GM18858 (cell line): ENCODE measurements around the gene CARD10.
"Not testable (repeated sequence)": the region's sequence is repeated elsewhere in the genome, so short reads cannot be mapped to it uniquely, and the experiment has no call there.

Experiments used
- ATAC-seq: cut with Tn5 transposase; IDR thresholded peaks from one replicate; pipeline ENCODE4 v1.9.1; 2021; ENCODE audit not compliant: unreplicated experiment

Gene CARD10

GRCh38 chr22:37527081-37527752 lies 8.0 kb upstream of the CARD10 start:
- not testable (repeated sequence) for ATAC-seq

DNA sequence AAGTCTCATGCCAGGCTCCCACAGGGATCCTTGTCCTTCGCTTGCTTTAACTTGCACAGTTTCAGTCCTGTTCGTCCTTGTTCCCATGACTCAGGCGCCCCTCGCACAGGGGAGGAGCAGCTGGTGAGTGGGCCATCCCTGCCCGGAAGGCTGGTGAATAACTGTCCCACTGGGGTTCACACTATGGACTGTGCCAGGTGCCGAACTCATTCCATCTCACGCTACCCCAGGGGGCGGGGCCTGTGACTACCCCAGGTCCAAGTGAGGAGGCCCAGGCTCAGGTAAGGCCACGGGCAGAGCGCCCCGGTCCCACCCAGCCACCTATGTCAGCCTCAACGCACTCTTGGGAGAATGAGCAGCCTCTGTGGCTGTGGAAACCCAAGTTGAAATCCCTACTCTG lies 7.2 kb upstream of the CARD10 start:
- ATAC-seq = no peak

DNA sequence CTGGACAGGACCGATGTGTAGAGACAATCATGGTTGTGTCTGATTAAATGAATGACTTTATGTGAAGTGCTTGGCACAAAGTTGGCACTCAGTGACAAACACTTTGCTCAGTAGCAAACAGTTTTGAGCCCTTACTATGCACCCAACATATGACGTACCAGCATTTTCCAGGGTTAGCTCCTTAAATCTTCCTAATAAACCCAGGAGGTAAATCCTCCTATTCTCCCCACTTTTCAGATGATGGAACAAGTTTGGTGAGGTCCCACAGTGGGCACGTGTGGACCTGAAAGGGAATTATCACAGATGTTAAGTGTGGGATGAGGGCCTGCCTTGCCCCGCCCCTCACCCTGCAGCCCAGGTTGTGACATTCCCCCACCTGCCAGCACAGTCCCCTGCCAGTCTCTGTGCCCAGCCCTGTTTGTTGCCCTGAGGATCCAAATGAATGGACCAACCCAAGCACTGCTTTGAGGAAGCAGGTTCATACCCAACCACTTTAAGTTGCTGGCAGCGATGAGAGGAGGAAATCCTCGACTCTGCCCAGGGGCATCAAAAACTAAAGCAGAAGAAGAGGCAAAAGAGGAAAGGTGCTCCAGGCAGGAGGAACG lies 6.6 kb upstream of the CARD10 start:
- no peak for ATAC-seq

DNA sequence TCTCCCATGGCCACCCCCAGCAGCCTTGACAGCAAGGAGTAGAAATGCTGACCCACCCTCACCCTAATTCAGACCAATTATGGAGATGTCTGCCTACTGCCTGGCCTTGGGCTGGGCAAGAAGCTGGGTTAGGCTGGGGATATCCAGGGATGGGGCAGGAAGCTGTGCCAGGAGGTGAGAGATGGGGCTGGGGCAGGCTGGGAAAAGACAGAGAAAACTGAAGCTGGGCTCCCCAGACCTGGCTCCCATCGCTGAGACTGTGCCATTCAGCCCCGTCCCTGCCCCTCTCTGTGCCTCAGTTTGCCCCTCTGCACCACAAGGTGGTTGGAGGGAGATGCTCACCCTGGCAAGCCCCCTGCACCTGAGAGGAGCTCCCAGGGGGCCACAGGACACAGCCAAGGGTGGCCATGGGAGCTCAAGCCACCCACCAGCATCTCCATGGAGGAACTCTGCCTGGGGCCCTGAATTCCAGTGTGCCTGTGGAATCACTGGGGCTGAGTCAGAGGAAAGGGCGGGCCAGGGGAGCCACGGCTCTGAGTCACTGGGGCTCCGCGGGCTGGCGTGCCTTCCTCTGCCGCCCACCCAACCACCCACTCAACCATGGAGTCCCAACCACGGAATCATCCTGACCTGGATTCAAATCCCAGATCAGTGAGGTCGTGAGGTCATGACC lies 6.0 kb upstream of the CARD10 start:
- no peak for ATAC-seq

- ATAC-seq = no peak
Measured at GRCh38 chr22:37522482-37522881, 3.3 kb upstream of the CARD10 start.

DNA sequence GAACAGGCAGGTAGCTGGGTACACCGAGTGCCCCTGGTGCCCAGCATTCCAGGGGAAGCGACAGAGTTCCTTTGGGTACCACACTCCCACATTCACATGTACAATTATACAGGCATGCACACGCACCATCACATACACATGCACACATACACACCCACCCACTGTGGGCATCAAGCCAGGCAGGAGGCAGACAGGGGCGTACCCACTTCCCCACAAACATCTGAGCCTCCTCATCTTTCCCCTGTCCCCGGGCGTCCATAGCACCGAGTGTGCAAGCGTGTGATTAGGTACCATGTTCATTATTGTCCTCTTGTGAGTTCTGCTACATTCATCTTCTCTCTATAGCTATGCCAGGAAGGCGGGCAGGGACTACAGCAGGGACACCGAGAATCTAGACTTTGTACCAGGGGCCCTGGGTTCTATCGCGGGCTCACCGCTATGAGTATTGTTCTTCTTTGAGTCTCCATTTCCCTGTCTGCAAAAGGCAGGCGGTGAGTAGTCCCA lies 2.1 kb upstream of the CARD10 start:
- ATAC-seq = no peak

DNA sequence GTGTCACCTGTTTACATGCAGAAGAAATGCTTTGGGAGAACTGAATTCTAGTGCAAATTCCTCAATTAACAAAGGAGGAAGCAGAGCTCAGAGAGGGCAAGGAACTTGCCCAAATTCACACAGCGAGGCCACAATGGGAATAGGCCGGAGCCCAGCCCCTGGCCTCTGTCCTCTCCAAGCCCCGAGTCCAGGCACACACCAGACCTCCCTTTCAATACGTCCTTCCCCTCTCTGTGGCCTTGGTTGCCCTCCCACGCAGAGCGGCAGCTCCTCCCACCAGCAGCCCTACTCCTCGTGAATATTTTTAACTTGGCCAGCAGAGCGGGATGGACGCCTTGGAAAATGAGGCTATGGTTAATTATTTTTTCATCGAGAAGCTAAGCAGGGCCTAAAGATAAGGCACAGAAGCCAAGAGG lies 1.6 kb upstream of the CARD10 start:
- no peak for ATAC-seq

DNA sequence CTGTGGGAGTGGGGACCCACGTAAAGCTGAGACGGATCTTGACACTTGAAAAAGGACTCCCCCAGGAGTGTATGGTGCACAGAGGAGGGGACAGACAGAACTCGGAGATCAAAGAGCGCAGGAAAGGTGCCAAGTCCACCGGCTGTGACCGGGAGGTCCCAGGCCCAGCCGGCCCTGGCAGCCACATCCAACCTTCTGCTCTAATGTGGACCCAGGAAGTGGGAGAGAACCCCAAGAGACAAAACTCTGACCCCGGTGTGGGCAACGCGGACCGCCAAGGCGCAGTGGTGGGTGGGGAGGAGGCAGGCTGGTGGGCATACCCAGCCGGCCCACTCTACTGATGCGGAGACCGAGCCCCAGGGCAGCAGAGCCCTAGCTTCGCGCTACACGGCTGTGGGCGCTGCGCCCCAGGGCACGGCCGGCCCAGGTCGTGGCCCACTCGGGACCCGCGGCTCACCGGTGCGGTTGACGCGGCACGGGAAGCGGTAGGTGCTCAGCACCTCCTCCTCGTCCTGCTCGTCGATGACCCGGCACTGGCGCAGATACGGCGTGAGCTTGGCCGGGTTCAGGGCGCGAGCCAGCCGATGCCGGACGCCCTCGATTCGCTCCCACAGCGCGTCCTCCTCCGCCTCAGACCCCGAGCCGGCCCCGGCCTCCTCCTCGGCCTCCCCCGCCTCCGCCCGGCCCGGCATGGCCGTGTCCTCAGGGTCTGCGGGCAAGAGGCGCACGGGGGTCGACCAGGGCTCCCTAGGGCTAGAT lies 527 bp downstream of the CARD10 start:
- no peak for ATAC-seq

- no peak for ATAC-seq
Measured at GRCh38 chr22:37517826-37518450, 1.3 kb downstream of the CARD10 start.

DNA sequence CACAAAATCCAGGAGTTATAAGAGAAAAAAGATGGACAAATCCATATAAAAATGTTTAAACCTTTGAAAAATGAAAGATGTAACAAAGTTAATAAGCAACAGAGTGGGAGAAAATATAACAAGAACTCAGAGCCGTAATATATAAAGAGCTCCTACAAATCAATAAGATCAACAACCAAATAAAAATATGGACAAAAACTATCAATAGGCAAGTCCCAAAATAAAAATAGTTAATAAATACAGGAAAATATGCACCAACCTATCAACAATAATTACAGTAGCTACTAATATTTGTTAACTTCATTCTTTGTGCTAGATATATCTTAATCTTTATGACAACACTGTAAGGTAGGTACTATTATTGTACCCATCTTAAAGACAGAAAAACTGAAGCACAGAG lies 2.8 kb downstream of the CARD10 start:
- ATAC-seq = no peak

GRCh38 chr22:37515901-37516300 lies 3.3 kb downstream of the CARD10 start:
- no peak for ATAC-seq

- ATAC-seq = no peak
Measured at GRCh38 chr22:37514526-37515051, 4.6 kb downstream of the CARD10 start.

GRCh38 chr22:37511395-37512104 lies 7.7 kb downstream of the CARD10 start:
- no peak for ATAC-seq

GRCh38 chr22:37510091-37510490 lies 9.1 kb downstream of the CARD10 start:
- no peak for ATAC-seq

DNA sequence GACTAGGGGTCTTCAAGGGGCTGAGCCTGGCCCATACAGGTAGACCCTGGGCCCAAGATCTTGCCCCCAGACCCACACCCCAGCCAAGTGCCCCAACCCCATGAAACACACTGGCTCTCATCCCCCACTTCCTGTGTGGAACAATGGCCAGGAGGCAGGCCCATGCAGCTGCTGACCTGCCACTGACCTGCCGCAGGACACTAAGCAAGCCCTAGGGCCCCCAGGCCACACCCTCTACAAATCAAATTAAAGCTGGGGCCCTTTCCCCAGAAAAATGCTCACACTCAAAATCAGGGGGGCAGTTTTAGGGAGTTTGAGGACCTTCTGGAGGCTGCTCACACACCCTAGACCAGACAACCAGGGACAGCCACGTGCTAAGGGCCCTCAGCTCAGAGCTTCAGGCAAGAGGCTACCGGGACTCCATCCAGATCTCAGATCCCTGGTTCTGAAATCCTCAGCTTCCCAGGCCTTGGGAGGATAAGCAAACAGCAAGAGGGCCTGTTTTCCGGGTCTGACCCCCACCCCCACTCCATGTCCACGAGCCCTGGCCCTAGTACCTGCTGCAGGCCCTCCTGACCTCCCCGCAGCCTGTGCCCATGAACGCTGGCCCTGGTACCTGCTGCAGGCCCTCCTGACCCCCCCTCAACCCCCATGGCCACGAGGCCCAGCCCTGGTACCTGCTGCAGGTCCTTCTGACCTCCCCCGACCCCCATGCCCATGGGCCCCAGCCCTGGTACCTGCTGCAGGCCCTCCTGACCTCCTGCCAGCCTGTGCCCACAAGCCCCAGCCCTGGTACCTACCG lies 10.0 kb downstream of the CARD10 start:
- no peak for ATAC-seq

GRCh38 chr22:37508431-37508992 lies 10.7 kb downstream of the CARD10 start:
- ATAC-seq = no peak

GRCh38 chr22:37507731-37508130 lies 11.5 kb downstream of the CARD10 start:
- ATAC-seq = no peak

- no peak for ATAC-seq
Measured at GRCh38 chr22:37505989-37506388, 13.2 kb downstream of the CARD10 start.

DNA sequence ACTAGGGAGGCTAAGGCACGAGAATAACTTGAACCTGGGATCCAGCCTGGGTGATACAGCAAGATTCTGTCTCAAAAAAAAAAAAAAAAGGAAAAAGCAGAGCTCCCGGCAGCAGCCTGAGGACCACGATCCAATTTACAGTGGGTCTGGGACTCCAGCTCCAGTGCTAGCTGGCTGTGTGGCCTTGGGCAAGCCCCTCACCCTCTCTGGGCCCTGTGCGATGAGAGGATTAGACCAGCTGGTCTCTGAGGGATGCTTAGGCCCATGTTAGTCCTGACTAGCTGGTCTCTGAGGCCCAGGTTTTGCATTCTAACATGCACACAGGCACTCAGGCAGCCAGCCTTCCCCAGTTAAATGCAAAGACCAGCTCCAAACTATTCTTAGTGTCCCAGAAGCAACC lies 13.7 kb downstream of the CARD10 start:
- ATAC-seq = no peak
